GM12874 (cell line): Measurements from ENCODE around the gene GRM4.

Source experiments
- CTCF ChIP-seq: IDR thresholded peaks from 2 replicates; pipeline ENCODE4 v1.5.1; 2011; ENCODE audit warnings: low read depth, mild to moderate bottlenecking, control low read depth, low read length, moderate library complexity; ENCODE audit not compliant: insufficient read depth

Gene GRM4

DNA sequence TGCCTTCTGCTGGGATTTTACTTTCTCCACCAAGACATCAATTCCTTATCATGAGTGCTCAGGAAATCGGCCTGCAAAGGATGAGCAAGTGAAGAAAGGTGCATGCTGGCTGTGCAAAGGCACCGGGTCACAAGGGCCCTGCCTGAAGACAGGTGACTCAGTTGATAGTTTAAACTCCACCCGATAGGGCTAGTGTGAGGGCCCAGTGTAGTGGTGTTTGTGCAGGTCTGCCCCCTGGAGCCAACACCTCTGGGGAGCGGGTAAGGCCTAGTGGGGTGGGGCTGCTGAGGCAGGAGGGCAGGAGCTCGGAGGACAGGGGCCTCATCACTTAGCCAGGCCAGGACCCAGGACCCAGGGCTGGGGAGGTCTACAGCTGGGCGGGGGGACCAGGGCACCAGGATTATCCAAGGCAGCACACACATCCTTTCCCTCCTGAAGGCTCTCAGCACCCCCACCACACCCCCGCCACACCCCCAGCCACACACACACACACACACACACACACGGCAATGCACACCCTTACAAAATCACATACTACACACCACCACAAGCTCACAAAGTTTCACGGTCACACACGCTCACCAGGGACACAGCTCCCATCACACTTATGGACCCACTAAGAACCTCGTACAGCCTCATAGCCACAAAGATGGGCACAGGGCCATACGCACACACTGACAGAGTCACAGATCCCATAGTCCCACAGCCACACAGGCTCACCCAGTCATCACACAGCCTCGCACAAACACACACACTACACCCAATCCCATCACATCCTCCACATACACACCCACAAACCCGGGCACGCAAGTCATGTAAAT lies 75.4 kb downstream of the GRM4 start:
- no peak for TF ChIP-seq CTCF

DNA sequence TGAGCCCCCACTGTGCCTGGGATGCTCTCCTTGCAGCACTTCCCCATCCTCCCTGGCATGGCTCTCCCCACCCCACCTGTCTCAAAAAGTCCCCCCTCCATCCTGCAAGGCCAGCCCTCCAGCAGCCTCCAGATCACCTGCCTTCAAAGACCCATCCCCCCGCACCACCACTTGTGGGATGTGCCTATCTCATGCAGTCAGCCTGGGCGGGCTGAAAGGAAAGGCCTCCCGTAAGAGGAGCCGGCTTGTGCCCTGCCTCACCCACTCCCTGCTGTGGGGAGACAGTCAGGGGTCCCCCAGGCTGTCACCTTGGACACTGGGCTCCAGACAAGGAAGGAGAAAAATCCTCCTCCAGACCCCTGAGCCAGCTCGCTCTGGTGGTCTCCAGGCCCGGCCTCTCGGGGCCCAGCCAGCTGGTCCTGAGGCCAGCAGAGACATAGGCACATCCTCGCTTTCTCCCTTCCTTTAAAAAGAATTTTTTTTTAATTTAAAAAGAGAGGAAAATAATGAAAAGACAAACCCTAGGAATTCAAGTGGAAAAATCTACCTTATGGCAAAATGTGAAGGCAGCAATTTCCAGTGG lies 77.3 kb downstream of the GRM4 start:
- no peak for TF ChIP-seq CTCF

DNA sequence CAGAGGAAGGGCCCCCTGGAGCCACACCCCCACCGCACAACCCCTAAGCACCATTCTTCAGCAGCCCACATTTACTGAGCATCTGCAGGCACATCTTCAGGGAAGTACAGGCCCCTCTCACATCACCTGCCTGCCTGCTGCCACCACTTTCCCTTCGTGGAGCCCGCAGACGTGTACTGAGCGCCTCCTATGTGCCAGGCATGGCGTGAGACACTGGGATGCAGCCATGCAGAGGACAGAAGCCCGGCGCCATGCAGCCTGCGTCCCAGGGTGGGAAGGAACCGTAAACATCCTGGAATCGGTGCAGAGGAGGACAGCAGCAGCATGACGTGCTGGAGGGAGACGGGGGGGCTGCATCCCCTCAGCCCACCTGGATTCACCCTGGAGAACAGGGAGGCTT lies 78.1 kb downstream of the GRM4 start:
- peak; percentile 37; the same call in 1 of the 2 replicates for TF ChIP-seq CTCF

DNA sequence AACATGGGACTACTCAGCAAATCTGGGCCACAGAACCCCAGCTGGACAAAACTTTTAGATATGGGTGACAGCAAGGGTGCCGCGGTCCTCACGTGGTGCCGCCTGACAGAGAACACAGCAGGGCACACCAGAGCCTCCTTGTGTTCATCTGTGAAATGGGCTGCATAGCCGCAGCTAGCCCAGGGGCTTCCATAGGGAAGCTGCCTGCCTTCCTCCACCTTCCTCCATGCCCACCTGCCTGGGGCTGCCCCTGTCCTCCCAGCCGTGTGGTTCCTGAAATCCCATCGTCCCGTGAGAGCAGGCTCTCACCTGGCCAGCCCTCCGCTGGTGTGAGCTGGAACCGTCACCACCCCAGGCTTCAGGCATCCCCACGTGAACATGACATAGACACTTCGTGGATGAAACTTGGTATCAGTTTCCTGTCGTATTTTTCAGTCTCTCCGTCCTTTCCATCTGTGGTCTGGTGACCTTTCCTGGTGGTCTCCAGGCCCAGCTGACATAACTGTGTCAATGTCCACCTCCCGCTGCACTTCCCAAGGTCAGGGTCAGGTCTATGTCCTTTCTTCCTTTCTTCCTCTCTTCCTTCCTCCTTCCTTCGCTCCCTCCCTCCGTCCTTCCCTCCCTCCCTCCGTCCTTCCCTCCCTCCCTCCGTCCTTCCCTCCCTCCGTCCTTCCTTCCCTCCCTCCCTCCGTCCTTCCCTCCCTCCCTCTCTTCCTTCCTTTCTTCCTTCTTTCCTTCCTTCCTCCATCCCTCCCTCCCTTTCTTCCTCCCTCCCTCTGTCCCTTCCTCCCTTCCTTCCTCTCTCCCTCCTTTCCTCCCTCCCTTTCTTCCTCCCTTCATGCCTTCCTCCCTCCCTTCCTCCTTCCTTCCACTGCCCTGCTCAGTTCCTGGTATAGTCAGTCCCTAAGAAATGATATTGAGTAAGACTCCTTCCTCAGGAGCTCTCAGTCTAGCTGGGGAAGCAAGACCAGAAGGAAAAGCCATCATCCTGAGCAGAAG lies 78.8 kb downstream of the GRM4 start:
- no peak for TF ChIP-seq CTCF

GRCh38 chr6:34066218-34066571 lies 79.7 kb downstream of the GRM4 start:
- no peak for TF ChIP-seq CTCF

DNA sequence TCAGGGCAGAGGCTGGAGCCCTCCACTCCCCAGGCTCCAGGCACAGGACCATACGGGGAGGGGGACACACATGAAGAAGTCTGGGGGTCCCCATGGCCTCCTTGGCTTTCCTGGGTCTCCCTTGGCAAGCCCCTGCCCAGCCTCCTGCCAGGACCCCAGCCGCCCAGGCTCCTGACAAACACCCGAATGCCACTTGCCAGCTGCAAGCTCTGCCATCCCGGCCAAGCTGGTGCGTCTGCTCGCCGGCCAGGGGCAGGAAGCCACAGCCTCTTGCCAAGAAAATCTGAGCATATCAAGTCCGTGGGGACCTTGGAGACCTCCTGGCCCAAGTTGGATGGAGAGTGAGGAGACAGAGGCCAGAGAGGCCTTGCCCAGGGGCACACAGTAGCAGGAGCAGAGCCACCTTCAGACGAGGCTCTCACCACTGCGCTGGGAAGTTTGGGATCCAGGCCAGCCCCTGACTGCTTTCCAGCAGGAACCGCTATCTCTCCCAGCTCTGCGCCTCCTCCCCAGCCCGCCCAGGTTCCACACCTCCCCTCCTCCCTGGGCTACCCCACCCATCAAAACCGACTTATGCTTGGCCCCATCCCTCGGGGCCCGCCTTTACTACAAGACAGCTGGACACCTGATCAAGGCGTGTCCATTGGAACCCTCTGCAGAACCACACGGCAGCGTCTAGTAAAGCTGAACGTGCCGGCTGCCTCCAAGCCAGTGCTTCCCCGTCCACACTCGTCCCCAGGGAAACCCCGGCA lies 80.2 kb downstream of the GRM4 start:
- TF ChIP-seq CTCF = no peak
